ENCODE results near the gene CD70.

DNA sequence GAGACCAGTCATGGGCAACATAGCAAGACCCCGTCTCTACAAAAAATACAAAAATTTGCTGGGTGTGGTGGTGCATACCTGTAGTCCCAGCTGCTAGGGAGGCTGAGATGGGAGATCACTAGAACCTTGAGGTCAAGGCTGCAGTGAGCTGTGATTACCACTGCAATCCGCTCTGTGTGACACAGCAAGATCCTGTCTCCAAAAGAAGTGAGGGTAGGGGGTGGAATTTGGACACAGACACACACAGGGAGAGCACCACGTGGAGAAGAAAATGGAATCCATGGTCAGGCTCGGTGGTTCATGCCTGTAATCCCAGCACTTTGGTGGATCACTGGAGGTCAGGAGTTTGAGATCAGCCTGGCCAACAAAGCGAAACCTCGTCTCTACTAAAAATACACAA is 51.4 kb downstream of the CD70 start:
- TF ChIP-seq POLR2AphosphoS5 (IDR thresholded peaks at IDR 0.05; ENCODE audit: low read depth, low read length), result peak; percentile 85
- TF ChIP-seq POLR2A (IDR thresholded peaks at IDR 0.05; ENCODE audit: low read depth, low read length), result peak; percentile 57; the same call in 1 of the 2 replicates

Measured in GM12891 (cell line).